Uterus (tissue), 4 donors: ENCODE measurements around the gene ZFPL1. TPM values are rescaled to one million over a fixed set of nuclear protein-coding genes. Genes with fewer than 3 reads are reported as not detected.

Experiments
- DNase-seq, 2 donors: peaks; one replicate each; pipeline ENCODE4 v3.0.0-alpha.2; 2019 to 2020
- H3K27ac ChIP-seq, 2 donors: fragments of 200-600 bp; sonication (generic); 1 replicate in 1 of 2; 2 replicates in 1 of 2; pipeline ENCODE4 v1.5.1; 2016 to 2018
- H3K27me3 ChIP-seq, 2 donors: fragments of 200-600 bp; sonication (generic); one replicate each; pipeline ENCODE4 v1.5.1; 2018 to 2019; ENCODE audit warnings: control low read depth in 1 of 2
- H3K36me3 ChIP-seq, 2 donors: fragments of 200-600 bp; sonication (generic); one replicate each; pipeline ENCODE4 v1.5.1; 2019; ENCODE audit warnings: control low read depth in 1 of 2
- H3K4me1 ChIP-seq, 2 donors: fragments of 200-600 bp; sonication (generic); one replicate each; pipeline ENCODE4 v1.5.1; 2018 to 2019; ENCODE audit warnings: control low read depth in 1 of 2
- H3K4me3 ChIP-seq, 2 donors: fragments of 200-600 bp; sonication (generic); 1 replicate in 1 of 2; 2 replicates in 1 of 2; pipeline ENCODE4 v1.5.1; 2018 to 2019; ENCODE audit warnings: mild to moderate bottlenecking in 1 of 2
- H3K9me3 ChIP-seq, 2 donors: fragments of 200-600 bp; sonication (generic); one replicate each; pipeline ENCODE4 v1.5.1; 2019; ENCODE audit warnings: control low read depth in 1 of 2
- CTCF ChIP-seq, 4 experiments: fragments of 200-600 bp in 2 of 4; fragments of 450-650 bp in 2 of 4; sonication (generic) in 2 of 4; IDR thresholded peaks; one replicate each; pipeline ENCODE4 v1.5.1; 2016 to 2019; ENCODE audit warnings: antibody characterized with exemption in 4 of 4, mild to moderate bottlenecking in 2 of 4, moderate library complexity in 1 of 4
- POLR2A ChIP-seq, 2 donors: fragments of 450-650 bp; IDR thresholded peaks; one replicate each; pipeline ENCODE4 v1.6.1; 2016; ENCODE audit warnings: antibody characterized with exemption in 2 of 2, mild to moderate bottlenecking in 1 of 2, moderate library complexity in 1 of 2
- intact Hi-C: fragments of 100-400 bp; cut with DNase I; formaldehyde crosslinking; loops from one replicate; pipeline ENCODE4 v1.15.1; 2023; ENCODE audit warnings: low total_unique reads
- total RNA-seq, 4 donors: library from RNA; depleted of rRNA in 3 of 4; stranded (reverse); fragments of >200 nt in 3 of 4; gene quantifications; one replicate each; pipeline versions ENCODE4 v1.1.0 to v1.2.4, GENCODE V29; 2014 to 2023
- donor health status: DM: yes; HTN: yes; CAD: no.

Gene ZFPL1
- total RNA-seq, 4 donors from 2014 or later = 9.0 to 37.5 (median 24.5) TPM

DNA sequence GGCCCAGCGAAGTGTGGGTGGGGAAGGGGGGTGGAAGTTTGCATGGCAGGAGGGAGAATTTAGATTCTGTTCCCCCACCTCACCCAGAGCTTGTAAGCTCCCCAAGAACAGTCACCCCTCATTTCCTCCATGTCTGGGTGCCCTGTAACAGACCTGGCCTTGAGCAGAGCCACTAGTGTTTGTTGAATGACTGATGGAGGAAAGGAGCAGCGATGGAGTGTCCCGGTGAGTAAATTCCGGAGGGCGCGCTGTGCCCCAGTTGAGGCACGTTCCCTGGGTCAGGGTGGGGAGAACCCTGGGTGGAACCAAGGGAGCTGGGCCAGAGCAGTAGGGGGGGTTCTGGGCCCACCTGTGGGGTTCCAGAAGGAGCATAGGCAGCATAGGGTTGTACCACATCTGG is 26.5 kb upstream of the ZFPL1 start:
- Histone ChIP-seq H3K27ac (no peak overlapping the region), H3K27me3 (no peaks in the 10 kb centered on the region), H3K4me1 (no peaks in the 10 kb centered on the region), H3K4me3 (no peak overlapping the region), H3K36me3 (no peaks in the 10 kb centered on the region), H3K9me3 (no peaks in the 10 kb centered on the region)
- TF ChIP-seq CTCF (IDR thresholded peaks at IDR 0.05) (no peak), POLR2A (IDR thresholded peaks at IDR 0.05) (no peak)
- DNase-seq = no peak
- intact Hi-C loops = no loop called here

GRCh38 chr11:65058012-65058411 is 26.0 kb upstream of the ZFPL1 start:
- intact Hi-C loops = no loop called here

GRCh38 chr11:65058419-65059054 is 25.5 kb upstream of the ZFPL1 start, which contains the start of gene NAALADL1:
Gene NAALADL1, minus strand, starts transcription at chr11:65058553. Its CDS starts 32 bp downstream, at chr11:65058521.
- no peaks in the 10 kb centered on the region for H3K36me3 ChIP-seq
- no peaks in the 10 kb centered on the region for H3K4me1 ChIP-seq
- H3K4me3 ChIP-seq = no peak within 1 kb of the TSS
- TF ChIP-seq CTCF (IDR thresholded peaks at IDR 0.05) = no peak
- H3K9me3 ChIP-seq = no peaks in the 10 kb centered on the region
- no peak within 1 kb of the TSS for H3K27ac ChIP-seq
- H3K27me3 ChIP-seq = no peaks in the 10 kb centered on the region
- intact Hi-C loops = no loop called here
- no peak for DNase-seq

More at GRCh38 chr11:65058012-65058411, 26.0 kb upstream of the ZFPL1 start:
- Histone ChIP-seq H3K27ac (no peak overlapping the region), H3K9me3 (no peaks in the 10 kb centered on the region), H3K4me3 (no peak overlapping the region), H3K4me1 (no peaks in the 10 kb centered on the region), H3K36me3 (no peaks in the 10 kb centered on the region), H3K27me3 (no peaks in the 10 kb centered on the region)
- TF ChIP-seq CTCF (IDR thresholded peaks at IDR 0.05) (no peak), POLR2A (IDR thresholded peaks at IDR 0.05) (no peak)
- DNase-seq = no peak

- intact Hi-C loops = no loop called here
- Histone ChIP-seq H3K9me3 (no peaks in the 10 kb centered on the region), H3K4me1 (no peaks in the 10 kb centered on the region)
These were observed 24.5 kb upstream of the ZFPL1 start for GRCh38 chr11:65059523-65059922.

More at GRCh38 chr11:65059523-65059922, 24.5 kb upstream of the ZFPL1 start:
- Histone ChIP-seq H3K4me3 (no peak overlapping the region), H3K27ac (no peak overlapping the region), H3K36me3 (no peaks in the 10 kb centered on the region), H3K27me3 (no peaks in the 10 kb centered on the region)
- DNase-seq = no peak
- TF ChIP-seq POLR2A (IDR thresholded peaks at IDR 0.05) (no peak), CTCF (IDR thresholded peaks at IDR 0.05) (no peak)
